ENCODE measurements around the gene MPP2. TPM values are rescaled to one million over a fixed set of nuclear protein-coding genes. Genes with fewer than 3 reads are reported as not detected.

MPP2 gene
- total and polyA plus RNA-seq, 2 of the 13 experiments (the other 11 are each of a cell fraction or from before 2014, with no cell fraction given), result 0.20 to 1.7 TPM

DNA sequence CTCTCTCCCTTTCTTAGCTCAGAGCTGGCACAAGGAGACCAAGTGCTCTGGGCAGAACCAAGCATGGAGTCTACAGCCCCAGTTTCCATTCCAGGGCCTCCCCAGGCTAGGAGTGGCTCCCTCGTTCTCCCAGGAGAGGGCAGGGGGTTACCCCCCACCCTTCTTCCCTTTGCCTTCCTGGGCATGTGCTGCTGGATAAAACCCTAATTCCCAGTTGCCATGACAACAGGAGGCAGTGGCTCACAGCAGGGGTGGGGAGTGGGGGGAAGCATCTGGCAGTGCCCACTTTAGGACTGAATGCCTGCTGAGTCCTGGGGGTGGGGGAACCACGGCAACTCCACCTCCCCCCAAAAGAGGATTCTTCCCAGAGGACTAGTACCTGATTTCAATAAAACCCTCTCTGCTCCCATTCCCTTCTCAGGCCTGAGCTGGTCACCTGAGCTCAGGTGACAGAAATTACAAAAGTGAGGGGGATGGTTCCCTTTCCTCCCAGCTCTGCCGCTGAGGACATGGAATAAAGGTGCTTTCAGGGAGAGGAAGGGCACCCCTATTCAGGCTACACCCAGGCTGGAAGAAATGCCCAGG, 1.8 kb downstream of the MPP2 start:
- H3K9me3 ChIP-seq (ENCODE audit: low read length), result no peaks in the 10 kb centered on the region
- in situ Hi-C loops (cut with HindIII; ENCODE audit: extremely low pct_ligation_motif_present, low pct_unique_long_range_greater_than_20kb) (no loop called here), intact Hi-C loops (cut with micrococcal nuclease; ENCODE audit: unreplicated experiment) (no loop called here)
- BruUV-seq (replicated peaks), result no TSS peak
- peaks cover 35% of the 10 kb centered on the region for H3K4me1 ChIP-seq (ENCODE audit: insufficient read depth, low read length)
- FAIRE-seq (no peak), ATAC-seq (no peak), DNase-seq (ENCODE audit: low spot score) (no peak)
- peaks cover 22 to 90% of the 10 kb centered on the region in 2 experiments for H3K27me3 ChIP-seq (ENCODE audit: control insufficient read depth in 1 of 2, insufficient read depth in 2 of 2, low read length in 2 of 2)
- H3K4me2 ChIP-seq (ENCODE audit: low read depth, low read length), result peak overlapping the region; percentile 63; the same call in 1 of the 2 replicates
- TF ChIP-seq ZNF788 (CRISPR knock-in tag; IDR thresholded peaks at IDR 0.05; ENCODE audit: borderline replicate concordance), result no peak
- TF ChIP-seq RFX1 (IDR thresholded peaks at IDR 0.05), result peak; percentile 53; the same call in 1 of the 2 replicates
- TF ChIP-seq KLF12 (CRISPR knock-in tag; IDR thresholded peaks at IDR 0.05; ENCODE audit: borderline replicate concordance), result no peak
- no peaks in the 10 kb centered on the region for H3K79me2 ChIP-seq (ENCODE audit: insufficient read depth, low read length)
- peak overlapping the region in 1 of 3 experiments; percentile 69; a peak in 1 of 6 replicates for H3K4me3 ChIP-seq (replicated peaks in 1 of 3; ENCODE audit: insufficient read depth in 1 of 3, low read depth in 2 of 3, low read length in 3 of 3)
- no peak overlapping the region for H3K9ac ChIP-seq (ENCODE audit: insufficient read depth, low read depth, low read length)
- H3K27ac ChIP-seq (ENCODE audit: extremely low read length, insufficient read depth, low read length), result no peak overlapping the region
- WGBS (ENCODE audit: low lambda C conversion rate), result 30% methylated on average over 3 of the region's 3 CpGs
- H2AFZ ChIP-seq (ENCODE audit: low read length), result no peak overlapping the region
- POLR2A ChIA-PET, result no interaction called here
- CTCF ChIA-PET (ENCODE audit: low intra/inter-chr PET ratio, low total read pairs), result no interaction called here
- no peaks in the 10 kb centered on the region for H3K36me3 ChIP-seq (replicated peaks in 1 of 2; ENCODE audit: control insufficient read depth in 1 of 2, insufficient read depth in 2 of 2, low read length in 2 of 2)
- H4K20me1 ChIP-seq (ENCODE audit: insufficient read depth, low read length), result peaks cover 2% of the 10 kb centered on the region; the same call in 1 of the 2 replicates

DNA sequence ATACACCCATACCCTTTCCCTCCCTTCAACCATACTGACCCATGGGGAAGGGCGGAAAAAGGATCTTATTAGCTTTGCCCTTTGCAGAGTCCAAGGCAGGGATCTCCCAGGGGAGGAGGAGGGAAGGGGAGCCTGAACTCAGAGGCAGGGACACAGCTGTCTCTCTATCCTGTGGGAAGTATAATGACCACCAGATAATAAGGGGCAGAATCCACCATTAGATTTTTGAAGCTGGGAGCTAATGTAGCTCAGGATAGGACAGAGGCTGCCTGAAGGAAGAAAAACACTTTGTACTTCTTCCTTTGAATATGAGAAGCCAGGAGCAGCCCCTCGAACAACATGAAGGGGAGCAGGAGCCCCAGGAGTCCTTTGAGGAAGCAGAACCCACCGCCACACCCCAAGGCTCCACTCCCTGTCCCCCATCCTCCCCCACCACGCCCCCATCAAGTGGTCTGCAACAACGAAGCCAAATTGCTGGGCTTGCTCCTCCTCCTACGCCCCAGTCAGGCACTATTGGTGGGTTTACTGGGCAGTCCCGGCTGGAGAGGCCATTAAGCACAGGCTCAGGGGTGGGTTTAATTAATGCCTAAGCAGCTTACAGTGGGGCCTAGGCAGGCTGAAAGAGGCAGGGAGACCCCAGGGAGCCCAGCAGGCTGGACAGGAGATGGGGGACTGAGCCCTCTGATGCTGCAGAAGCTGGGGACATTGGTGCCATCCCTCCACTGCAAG, 5.3 kb downstream of the MPP2 start:
- no peak overlapping the region for H3K4me3 ChIP-seq (replicated peaks in 1 of 3; ENCODE audit: insufficient read depth in 1 of 3, low read depth in 2 of 3, low read length in 3 of 3)
- peaks cover 2% of the 10 kb centered on the region; the same call in 1 of the 2 replicates for H4K20me1 ChIP-seq (ENCODE audit: insufficient read depth, low read length)
- intact Hi-C loops (cut with micrococcal nuclease; ENCODE audit: unreplicated experiment) (no loop called here), in situ Hi-C loops (cut with HindIII; ENCODE audit: extremely low pct_ligation_motif_present, low pct_unique_long_range_greater_than_20kb) (no loop called here)
- H3K79me2 ChIP-seq (ENCODE audit: insufficient read depth, low read length), result no peaks in the 10 kb centered on the region
- peaks cover 26% of the 10 kb centered on the region for H3K4me1 ChIP-seq (ENCODE audit: insufficient read depth, low read length)
- no peak overlapping the region for H3K9ac ChIP-seq (ENCODE audit: insufficient read depth, low read depth, low read length)
- FAIRE-seq, result no peak
- H3K9me3 ChIP-seq (ENCODE audit: low read length), result no peaks in the 10 kb centered on the region
- peaks cover 18 to 80% of the 10 kb centered on the region in 2 experiments for H3K27me3 ChIP-seq (ENCODE audit: control insufficient read depth in 1 of 2, insufficient read depth in 2 of 2, low read length in 2 of 2)
- no peak overlapping the region for H3K4me2 ChIP-seq (ENCODE audit: low read depth, low read length)
- H3K27ac ChIP-seq (ENCODE audit: extremely low read length, insufficient read depth, low read length), result no peak overlapping the region
- DNase-seq (ENCODE audit: low spot score), result no peak
- no peak for TF ChIP-seq TBP (CRISPR knock-in tag; IDR thresholded peaks at IDR 0.05)
- TF ChIP-seq ZNF619 (CRISPR knock-in tag; IDR thresholded peaks at IDR 0.05), result no peak
- TF ChIP-seq PAF1 (CRISPR knock-in tag; IDR thresholded peaks at IDR 0.05), result no peak
- no peak for TF ChIP-seq ZNF234 (CRISPR knock-in tag; conservative IDR thresholded peaks at IDR 0.05)
- no peak for TF ChIP-seq GABPA (IDR thresholded peaks at IDR 0.05; ENCODE audit: low read depth, low read length)
- no peak for TF ChIP-seq GABPA (CRISPR knock-in tag; IDR thresholded peaks at IDR 0.05; ENCODE audit: low read depth)
- TF ChIP-seq, protein P1, sequence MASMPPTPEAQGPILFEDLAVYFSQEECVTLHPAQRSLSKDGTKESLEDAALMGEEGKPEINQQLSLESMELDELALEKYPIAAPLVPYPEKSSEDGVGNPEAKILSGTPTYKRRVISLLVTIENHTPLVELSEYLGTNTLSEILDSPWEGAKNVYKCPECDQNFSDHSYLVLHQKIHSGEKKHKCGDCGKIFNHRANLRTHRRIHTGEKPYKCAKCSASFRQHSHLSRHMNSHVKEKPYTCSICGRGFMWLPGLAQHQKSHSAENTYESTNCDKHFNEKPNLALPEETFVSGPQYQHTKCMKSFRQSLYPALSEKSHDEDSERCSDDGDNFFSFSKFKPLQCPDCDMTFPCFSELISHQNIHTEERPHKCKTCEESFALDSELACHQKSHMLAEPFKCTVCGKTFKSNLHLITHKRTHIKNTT (CRISPR knock-in tag; IDR thresholded peaks at IDR 0.05), result no peak
- POLR2A ChIA-PET, result no interaction called here
- BruUV-seq (replicated peaks), result no TSS peak
- 17% methylated on average over 6 of the region's 7 CpGs for WGBS (ENCODE audit: low lambda C conversion rate)
- no peak for ATAC-seq
- CTCF ChIA-PET (ENCODE audit: low intra/inter-chr PET ratio, low total read pairs), result no interaction called here
- no peaks in the 10 kb centered on the region for H3K36me3 ChIP-seq (replicated peaks in 1 of 2; ENCODE audit: control insufficient read depth in 1 of 2, insufficient read depth in 2 of 2, low read length in 2 of 2)
- no peak overlapping the region for H2AFZ ChIP-seq (ENCODE audit: low read length)

Measured in HepG2 (cell line).